Activated T-cell treated with anti-CD3 and anti-CD28 coated beads, Interleukin-2, amount 50 U/mL, for 24 hours (primary cell): Measurements from ENCODE around the gene P4HA1.
"Not testable (repeated sequence)": the region's sequence is repeated elsewhere in the genome, so short reads cannot be mapped to it uniquely, and the experiment has no call there.

Experiments
- DNase-seq: peaks from one replicate; pipeline ENCODE4 v3.0.0-alpha.2; 2020
- H3K27ac Mint-ChIP-seq: 2 replicates; pipeline ENCODE4 v1.8.0; 2020; ENCODE audit warnings: mild to moderate bottlenecking, mixed read lengths
- H3K27me3 Mint-ChIP-seq: 2 replicates; pipeline ENCODE4 v1.8.0; 2020; ENCODE audit warnings: mixed read lengths
- H3K36me3 Mint-ChIP-seq: 2 replicates; pipeline ENCODE4 v1.8.0; 2020; ENCODE audit warnings: low read depth, mixed read lengths
- H3K4me1 Mint-ChIP-seq: 2 replicates; pipeline ENCODE4 v1.8.0; 2020; ENCODE audit warnings: low read depth, mixed read lengths
- H3K4me3 Mint-ChIP-seq: 2 replicates; pipeline ENCODE4 v1.8.0; 2020; ENCODE audit warnings: mild to moderate bottlenecking, moderate library complexity, mixed read lengths
- H3K9me3 Mint-ChIP-seq: 2 replicates; pipeline ENCODE4 v1.8.0; 2020; ENCODE audit warnings: mixed read lengths

The P4HA1 gene

DNA sequence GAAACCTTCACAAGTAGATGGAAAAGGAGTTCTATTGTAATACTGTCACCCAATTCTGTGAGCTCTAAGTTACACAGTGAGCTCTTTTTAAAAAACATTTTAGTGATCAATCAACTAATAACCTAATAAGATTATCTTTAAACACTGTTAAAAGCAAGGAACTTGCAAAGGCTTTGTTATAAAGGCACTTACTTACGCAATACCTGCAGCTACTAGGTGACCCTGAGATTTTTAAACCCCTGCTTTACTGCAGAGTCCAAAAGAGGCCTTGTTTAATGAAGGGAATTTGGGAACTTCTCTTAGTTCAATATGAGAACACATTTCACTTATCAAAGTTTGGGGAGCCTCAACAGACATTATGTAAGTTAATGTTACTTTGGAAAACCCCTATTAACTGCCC, 53.3 kb downstream of the P4HA1 start:
- DNase-seq = no peak
- Mint-ChIP-seq H3K27me3 (no peaks in the 10 kb centered on the region), H3K4me3 (no peak overlapping the region), H3K27ac (no peak overlapping the region), H3K4me1 (peaks cover 5% of the 10 kb centered on the region), H3K36me3 (peaks cover 81% of the 10 kb centered on the region), H3K9me3 (no peaks in the 10 kb centered on the region)

DNA sequence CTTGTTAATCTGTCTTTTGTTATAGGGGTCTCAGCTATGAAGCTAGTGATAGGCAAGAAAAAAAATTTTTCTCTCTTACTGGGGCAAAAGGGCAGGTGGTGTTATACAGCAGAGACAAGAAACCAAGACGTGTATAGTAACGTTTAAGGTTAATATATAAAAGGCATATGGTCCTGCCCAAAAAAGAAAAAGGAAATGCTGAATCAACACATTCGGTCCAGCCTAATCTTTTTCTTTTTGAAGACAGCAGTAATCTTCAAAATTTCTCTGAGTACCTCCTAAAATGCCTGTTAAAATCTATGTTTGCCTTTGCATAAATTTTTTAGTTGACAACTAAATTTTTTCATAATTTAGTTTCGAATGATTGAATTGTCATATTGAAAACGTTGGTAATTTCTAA, 54.5 kb downstream of the P4HA1 start:
- H3K27ac Mint-ChIP-seq = no peak overlapping the region
- no peak for DNase-seq
- H3K4me1 Mint-ChIP-seq = peaks cover 5% of the 10 kb centered on the region
- H3K4me3 Mint-ChIP-seq = no peak overlapping the region
- peaks cover 79% of the 10 kb centered on the region for H3K36me3 Mint-ChIP-seq
- H3K9me3 Mint-ChIP-seq = no peaks in the 10 kb centered on the region
- no peaks in the 10 kb centered on the region for H3K27me3 Mint-ChIP-seq

DNA sequence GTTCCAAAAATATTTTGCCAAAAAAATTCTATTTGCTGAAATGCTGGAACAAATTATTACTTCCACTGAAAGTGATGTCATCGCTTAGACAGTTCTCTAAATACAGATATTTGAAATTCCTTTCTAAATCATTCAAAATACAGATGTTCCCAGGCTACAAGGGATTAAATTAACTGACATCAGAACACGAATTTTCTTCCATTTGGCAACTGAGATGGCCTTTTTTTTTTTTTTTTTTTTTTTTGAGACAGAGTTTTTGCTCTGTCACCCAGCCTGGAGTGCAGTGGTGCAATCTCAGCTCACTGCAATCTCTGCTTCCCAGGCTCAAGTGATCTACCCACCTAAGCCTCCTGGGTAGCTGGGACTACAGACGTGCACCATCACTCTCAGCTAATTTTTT, 57.0 kb downstream of the P4HA1 start:
- Mint-ChIP-seq H3K27ac (no peak overlapping the region), H3K4me3 (no peak overlapping the region), H3K36me3 (peaks cover 75% of the 10 kb centered on the region), H3K4me1 (peaks cover 2% of the 10 kb centered on the region), H3K27me3 (no peaks in the 10 kb centered on the region), H3K9me3 (no peaks in the 10 kb centered on the region)
- DNase-seq = no peak

- H3K4me3 Mint-ChIP-seq, H3K4me1 Mint-ChIP-seq, DNase-seq, H3K27ac Mint-ChIP-seq, H3K9me3 Mint-ChIP-seq, H3K27me3 Mint-ChIP-seq: not testable (repeated sequence)
- peaks cover 68% of the 10 kb centered on the region for H3K36me3 Mint-ChIP-seq
Measured at GRCh38 chr10:73036285-73036684, 60.4 kb downstream of the P4HA1 start.

DNA sequence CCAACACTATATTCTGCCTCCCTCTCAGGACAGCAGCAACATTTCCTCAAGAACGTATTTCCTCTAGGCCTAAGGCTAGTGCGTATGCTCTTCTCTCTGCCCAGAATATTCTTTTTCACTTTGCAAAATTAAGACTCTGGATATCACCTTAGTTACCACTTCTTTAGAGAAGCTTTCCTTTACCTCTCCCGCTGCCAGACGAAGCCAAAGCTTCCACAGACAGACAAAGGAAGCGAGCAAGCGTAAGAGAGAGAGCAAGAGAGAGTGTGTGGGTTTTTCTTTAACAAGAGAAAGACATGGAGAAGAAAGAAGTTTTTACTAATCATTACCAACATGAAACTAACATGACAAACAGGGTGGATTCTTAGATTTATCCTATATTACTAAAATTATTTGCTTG, 64.1 kb downstream of the P4HA1 start:
- Mint-ChIP-seq H3K27me3 (no peaks in the 10 kb centered on the region), H3K9me3 (no peaks in the 10 kb centered on the region), H3K4me1 (no peaks in the 10 kb centered on the region), H3K4me3 (no peak overlapping the region), H3K36me3 (peaks cover 67% of the 10 kb centered on the region), H3K27ac (no peak overlapping the region)
- no peak for DNase-seq

- not testable (repeated sequence) for H3K9me3 Mint-ChIP-seq, H3K27me3 Mint-ChIP-seq, H3K4me3 Mint-ChIP-seq, DNase-seq, H3K27ac Mint-ChIP-seq
- H3K36me3 Mint-ChIP-seq = peaks cover 70% of the 10 kb centered on the region
- H3K4me1 Mint-ChIP-seq = peaks cover 23% of the 10 kb centered on the region
Measured at GRCh38 chr10:73026623-73027022, 70.0 kb downstream of the P4HA1 start.

- not testable (repeated sequence) for H3K27me3 Mint-ChIP-seq
- peaks cover 36% of the 10 kb centered on the region for H3K4me1 Mint-ChIP-seq
Measured at GRCh38 chr10:73023455-73024070, 73.1 kb downstream of the P4HA1 start.

DNA sequence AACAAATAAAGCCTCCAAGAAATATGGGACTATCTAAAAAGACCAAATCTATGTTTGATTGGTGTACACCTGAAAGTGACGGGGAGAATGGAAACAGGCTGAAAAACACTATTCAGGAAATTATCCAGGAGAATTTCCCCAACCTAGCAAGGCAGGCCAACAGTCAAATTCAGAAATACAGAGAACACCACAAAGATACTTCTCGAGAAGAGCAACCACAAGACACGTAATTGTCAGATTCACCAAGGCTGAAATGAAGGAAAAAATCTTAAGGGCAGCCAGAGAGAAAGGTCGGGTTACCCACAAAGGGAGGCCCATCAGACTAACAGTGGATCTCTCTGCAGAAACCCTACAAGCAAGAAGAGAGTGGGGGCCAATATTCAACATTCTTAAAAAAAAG, 73.7 kb downstream of the P4HA1 start:
- DNase-seq, H3K27me3 Mint-ChIP-seq, H3K4me3 Mint-ChIP-seq, H3K9me3 Mint-ChIP-seq: not testable (repeated sequence)
- H3K4me1 Mint-ChIP-seq = peaks cover 36% of the 10 kb centered on the region
- H3K27ac Mint-ChIP-seq = peak overlapping the region; percentile 7
- H3K36me3 Mint-ChIP-seq = peaks cover 85% of the 10 kb centered on the region

More at GRCh38 chr10:73023455-73024070, 73.1 kb downstream of the P4HA1 start:
- not testable (repeated sequence) for DNase-seq, H3K9me3 Mint-ChIP-seq, H3K4me3 Mint-ChIP-seq
- Mint-ChIP-seq H3K36me3 (peaks cover 83% of the 10 kb centered on the region), H3K27ac (peak overlapping the region; percentile 60)

DNA sequence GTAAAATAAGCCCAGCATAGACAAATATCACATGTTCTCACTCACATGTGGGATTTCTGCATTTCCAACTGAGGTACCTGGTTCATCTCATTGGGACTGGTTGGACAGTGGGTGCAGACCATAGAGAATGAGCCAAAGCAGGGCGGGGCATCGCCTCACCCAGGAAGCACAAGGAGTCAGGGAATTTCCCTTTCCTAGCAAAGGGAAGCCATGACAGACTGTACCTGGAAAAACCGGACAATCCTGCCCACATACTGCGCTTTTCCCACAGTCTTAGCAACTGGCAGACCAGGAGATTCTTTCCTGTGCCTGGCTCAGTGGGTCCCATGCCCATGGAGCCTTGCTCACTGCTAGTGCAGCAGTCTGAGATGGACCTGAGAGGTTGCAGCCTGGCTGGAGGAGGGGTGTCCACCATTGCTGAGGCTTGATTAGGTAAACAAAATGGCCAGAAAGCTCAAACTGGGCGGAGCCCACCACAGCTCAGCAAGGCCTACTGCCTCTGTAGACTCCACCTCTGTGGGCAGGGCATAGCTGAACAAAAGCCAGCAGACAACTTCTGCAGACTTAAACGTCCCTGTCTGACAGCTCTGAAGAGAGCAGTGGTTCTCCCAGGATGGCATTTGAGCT, 75.0 kb downstream of the P4HA1 start:
- H3K36me3 Mint-ChIP-seq = peaks cover 82% of the 10 kb centered on the region
- not testable (repeated sequence) for DNase-seq, H3K27me3 Mint-ChIP-seq, H3K27ac Mint-ChIP-seq, H3K4me3 Mint-ChIP-seq, H3K9me3 Mint-ChIP-seq
- peaks cover 36% of the 10 kb centered on the region for H3K4me1 Mint-ChIP-seq

DNA sequence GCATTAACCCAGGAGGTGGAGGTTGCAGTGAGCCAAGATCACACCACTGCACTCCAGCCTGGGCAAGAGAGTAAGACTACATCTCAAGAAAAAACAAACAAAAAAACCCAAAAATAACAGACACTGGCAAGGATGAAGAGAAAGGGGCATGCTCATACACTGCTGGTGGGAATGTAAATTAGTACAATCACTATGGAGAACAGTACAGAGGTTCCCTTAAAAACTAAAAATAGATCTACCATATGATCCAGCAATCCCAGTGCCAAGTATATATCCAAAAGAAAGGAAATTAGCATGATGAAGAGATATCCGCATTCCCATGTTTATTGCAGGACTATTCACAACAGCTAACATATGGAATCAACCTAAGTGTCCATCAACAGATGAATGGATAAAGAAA, 75.6 kb downstream of the P4HA1 start:
- DNase-seq = no peak
- Mint-ChIP-seq H3K9me3 (no peaks in the 10 kb centered on the region), H3K4me1 (peaks cover 36% of the 10 kb centered on the region), H3K36me3 (peaks cover 82% of the 10 kb centered on the region), H3K27me3 (no peaks in the 10 kb centered on the region), H3K4me3 (no peak overlapping the region), H3K27ac (peak overlapping the region; percentile 4)

GRCh38 chr10:73019100-73019499, 77.6 kb downstream of the P4HA1 start:
- peaks cover 79% of the 10 kb centered on the region for H3K36me3 Mint-ChIP-seq
- H3K27me3 Mint-ChIP-seq = no peaks in the 10 kb centered on the region
- H3K27ac Mint-ChIP-seq = no peak overlapping the region

DNA sequence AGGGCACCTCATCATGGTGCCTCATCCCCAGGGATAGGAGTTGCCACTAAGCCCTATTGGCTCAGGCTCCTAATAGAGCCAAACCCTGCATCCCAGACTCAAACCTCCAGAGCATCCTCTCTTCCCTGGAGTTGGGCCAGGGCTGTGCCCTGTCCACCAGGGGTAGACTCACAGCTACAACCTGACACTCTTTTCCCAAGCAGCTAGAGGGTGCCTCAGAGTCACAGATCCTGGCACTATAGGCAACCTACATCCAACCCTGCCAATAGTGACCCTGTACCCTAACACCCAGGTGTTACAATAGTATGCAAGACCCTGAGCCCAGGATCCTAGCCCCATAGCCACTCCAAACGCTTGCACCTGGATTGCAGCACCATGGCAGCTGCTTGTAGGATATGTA, 78.0 kb downstream of the P4HA1 start:
- no peak overlapping the region for H3K27ac Mint-ChIP-seq
- no peak for DNase-seq

More at GRCh38 chr10:73019100-73019499, 77.6 kb downstream of the P4HA1 start:
- no peak for DNase-seq
- Mint-ChIP-seq H3K9me3 (no peaks in the 10 kb centered on the region), H3K4me3 (no peak overlapping the region), H3K4me1 (peaks cover 29% of the 10 kb centered on the region)

DNA sequence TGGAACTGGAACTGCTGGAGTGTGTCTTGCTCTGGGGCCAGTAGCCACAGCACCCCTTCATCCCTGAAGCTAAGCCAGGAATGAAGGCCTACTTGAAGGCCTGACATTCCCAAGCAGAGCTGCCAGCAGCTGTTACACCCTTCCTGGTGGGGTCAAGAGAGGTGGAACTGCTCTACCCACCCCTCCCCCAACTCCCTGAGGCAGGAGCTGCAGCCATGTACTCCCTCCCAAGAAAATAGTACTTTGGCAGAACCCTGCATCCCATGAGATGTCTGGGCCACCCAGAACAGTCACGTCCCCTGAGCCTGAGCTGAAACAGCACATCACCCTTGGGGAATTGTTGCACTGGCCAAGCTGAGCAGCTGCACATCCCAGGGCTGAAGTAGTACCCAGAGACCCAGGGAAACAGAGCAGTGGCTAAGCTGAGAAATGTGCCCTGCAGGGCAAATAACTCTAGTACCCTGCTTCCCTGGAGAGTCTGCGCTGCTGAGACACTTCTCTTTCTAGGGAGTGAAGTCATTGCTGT, 78.6 kb downstream of the P4HA1 start:
- Mint-ChIP-seq H3K27me3 (no peaks in the 10 kb centered on the region), H3K36me3 (peaks cover 77% of the 10 kb centered on the region), H3K4me1 (peaks cover 22% of the 10 kb centered on the region), H3K27ac (no peak overlapping the region), H3K9me3 (no peaks in the 10 kb centered on the region), H3K4me3 (no peak overlapping the region)
- DNase-seq = no peak

More for the DNA sequence above, 78.0 kb downstream of the P4HA1 start:
- Mint-ChIP-seq H3K4me1 (peaks cover 26% of the 10 kb centered on the region), H3K27me3 (no peaks in the 10 kb centered on the region), H3K36me3 (peaks cover 78% of the 10 kb centered on the region), H3K4me3 (no peak overlapping the region), H3K9me3 (no peaks in the 10 kb centered on the region)

DNA sequence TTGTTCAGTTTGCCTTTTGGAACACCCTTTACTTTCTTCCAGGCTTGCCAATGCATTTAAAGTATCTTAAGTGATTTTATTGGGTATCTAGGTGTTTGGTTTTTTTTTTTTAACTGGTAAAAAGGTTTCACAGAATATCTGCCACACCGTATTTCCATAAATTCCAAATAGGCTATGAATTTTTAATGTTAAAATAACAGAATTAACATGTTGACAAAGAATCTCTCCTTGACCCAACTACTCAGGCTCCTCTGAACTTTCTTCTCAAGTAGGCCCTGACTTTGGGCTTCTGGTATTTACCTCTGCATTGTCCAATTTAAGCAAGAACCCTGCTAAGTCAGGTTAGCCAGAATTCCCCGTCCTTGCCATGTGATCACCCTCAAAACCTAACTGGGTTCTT, 80.9 kb downstream of the P4HA1 start:
- Mint-ChIP-seq H3K36me3 (peaks cover 76% of the 10 kb centered on the region), H3K27me3 (no peaks in the 10 kb centered on the region), H3K27ac (no peak overlapping the region), H3K4me3 (no peak overlapping the region), H3K4me1 (peaks cover 13% of the 10 kb centered on the region), H3K9me3 (no peaks in the 10 kb centered on the region)
- DNase-seq = no peak

DNA sequence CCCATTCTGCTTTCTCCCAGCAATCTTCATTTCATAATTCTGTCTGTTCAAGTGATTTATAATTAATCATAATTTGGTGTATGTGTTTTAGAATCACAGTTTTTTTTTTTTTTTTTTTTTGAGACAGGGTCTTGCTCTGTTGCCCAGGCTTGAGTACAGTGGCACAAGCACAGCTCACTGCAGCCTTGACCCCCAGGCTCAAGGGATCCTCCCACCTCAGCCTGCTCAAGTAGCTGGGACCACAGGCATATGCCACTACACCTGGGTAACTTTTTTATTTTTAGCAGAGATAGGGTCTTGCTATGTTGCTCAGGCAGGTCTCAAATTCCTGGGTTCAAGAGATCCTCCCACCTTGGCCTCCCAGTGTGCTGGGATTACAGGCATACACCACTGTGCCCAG, 92.8 kb downstream of the P4HA1 start:
- H3K27me3 Mint-ChIP-seq = no peaks in the 10 kb centered on the region
- peaks cover 81% of the 10 kb centered on the region for H3K36me3 Mint-ChIP-seq

More for the DNA sequence above, 92.8 kb downstream of the P4HA1 start:
- no peak for DNase-seq
- Mint-ChIP-seq H3K9me3 (peaks cover 4% of the 10 kb centered on the region), H3K4me1 (no peaks in the 10 kb centered on the region), H3K27ac (no peak overlapping the region), H3K4me3 (no peak overlapping the region)
